ENCODE measurements around the gene RSBN1L. TPM values are rescaled to one million over a fixed set of nuclear protein-coding genes. Genes with fewer than 3 reads are reported as not detected.

RSBN1L gene
- total RNA-seq, 1 experiment from 2014 or later = 18.0 TPM

GRCh38 chr7:77690289-77690688, 6.0 kb upstream of the RSBN1L start:
- H3K4me3 ChIP-seq (ENCODE audit: low read depth in 2 of 2, low read length in 2 of 2) = no peak overlapping the region
- no peak overlapping the region for H3K27ac ChIP-seq (ENCODE audit: low read length)
- TF ChIP-seq CTCF (IDR thresholded peaks at IDR 0.05) (no peak), REST (IDR thresholded peaks at IDR 0.05; ENCODE audit: insufficient read depth in 1 of 2, low read depth in 2 of 2, low read length in 1 of 2) (no peak), TCF7L2 (IDR thresholded peaks at IDR 0.05; ENCODE audit: low read depth, low read length) (no peak), SIN3A (IDR thresholded peaks at IDR 0.05; ENCODE audit: borderline replicate concordance, insufficient read depth, low read depth, low read length) (no peak), POLR2AphosphoS5 (IDR thresholded peaks at IDR 0.05; ENCODE audit: low read depth, low read length) (no peak)
- ChIA-PET POLR2A (interaction anchor here (0.7 kb wide), 1 partner anchor 141 kb away, joined by 3 read pairs; no protein-coding TSS in a partner anchor), CTCF (interaction anchor here (0.6 kb wide), 1 partner anchor 274 kb away, joined by 3 read pairs; the partner anchor contains the start of gene GSAP)
- no peaks in the 10 kb centered on the region for H3K27me3 ChIP-seq (ENCODE audit: control insufficient read depth, insufficient read depth, low read length)
- no peaks in the 10 kb centered on the region for H3K36me3 ChIP-seq (ENCODE audit: control insufficient read depth, insufficient read depth, low read length)
- ATAC-seq = no peak
- no peaks in the 10 kb centered on the region for H3K9me3 ChIP-seq (ENCODE audit: control insufficient read depth, insufficient read depth, low read depth, low read length)
- no TSS peak for BruUV-seq (replicated peaks)
- intact Hi-C loops (cut with micrococcal nuclease; ENCODE audit: unreplicated experiment) = no loop called here
- no peak for DNase-seq (ENCODE audit: low read depth, low spot score)
- no peaks in the 10 kb centered on the region for H3K4me1 ChIP-seq (ENCODE audit: control insufficient read depth, insufficient read depth, low read length)
- in situ Hi-C loops (cut with HindIII; ENCODE audit: low pct_unique_long_range_greater_than_20kb, low sequenced_read_pairs) = no loop called here

GRCh38 chr7:77691892-77692491, 4.3 kb upstream of the RSBN1L start:
- ChIA-PET POLR2A (no interaction called here), CTCF (interaction anchor here (0.6 kb wide), 1 partner anchor 109 kb away, joined by 4 read pairs; no protein-coding TSS in a partner anchor)
- in situ Hi-C loops (cut with HindIII; ENCODE audit: low pct_unique_long_range_greater_than_20kb, low sequenced_read_pairs) = no loop called here
- Histone ChIP-seq H3K27me3 (ENCODE audit: control insufficient read depth, insufficient read depth, low read length) (no peaks in the 10 kb centered on the region), H3K36me3 (ENCODE audit: control insufficient read depth, insufficient read depth, low read length) (peaks cover 3% of the 10 kb centered on the region; the same call in 1 of the 2 replicates), H3K9me3 (ENCODE audit: control insufficient read depth, insufficient read depth, low read depth, low read length) (no peaks in the 10 kb centered on the region), H3K4me1 (ENCODE audit: control insufficient read depth, insufficient read depth, low read length) (no peaks in the 10 kb centered on the region), H3K27ac (ENCODE audit: low read length) (no peak overlapping the region), H3K4me3 (ENCODE audit: low read depth in 2 of 2, low read length in 2 of 2) (no peak overlapping the region)
- no peak for TF ChIP-seq REST (IDR thresholded peaks at IDR 0.05; ENCODE audit: insufficient read depth in 1 of 2, low read depth in 2 of 2, low read length in 1 of 2)
- no peak for TF ChIP-seq POLR2AphosphoS5 (IDR thresholded peaks at IDR 0.05; ENCODE audit: low read depth, low read length)
- TF ChIP-seq CTCF (IDR thresholded peaks at IDR 0.05) = no peak
- no peak for TF ChIP-seq SIN3A (IDR thresholded peaks at IDR 0.05; ENCODE audit: borderline replicate concordance, insufficient read depth, low read depth, low read length)
- no peak for TF ChIP-seq TCF7L2 (IDR thresholded peaks at IDR 0.05; ENCODE audit: low read depth, low read length)
- no TSS peak for BruUV-seq (replicated peaks)
- no peak for ATAC-seq
- no peak for DNase-seq (ENCODE audit: low read depth, low spot score)
- intact Hi-C loops (cut with micrococcal nuclease; ENCODE audit: unreplicated experiment) = no loop called here

All from Panc1 (cell line).